Kidney capillary endothelial cell (primary cell): Measurements from ENCODE around the gene FHOD3.

Experiments used
- DNase-seq: peaks from one replicate; pipeline ENCODE4 v3.0.0-alpha.2; 2018; ENCODE audit warnings: low spot score

Gene FHOD3

DNA sequence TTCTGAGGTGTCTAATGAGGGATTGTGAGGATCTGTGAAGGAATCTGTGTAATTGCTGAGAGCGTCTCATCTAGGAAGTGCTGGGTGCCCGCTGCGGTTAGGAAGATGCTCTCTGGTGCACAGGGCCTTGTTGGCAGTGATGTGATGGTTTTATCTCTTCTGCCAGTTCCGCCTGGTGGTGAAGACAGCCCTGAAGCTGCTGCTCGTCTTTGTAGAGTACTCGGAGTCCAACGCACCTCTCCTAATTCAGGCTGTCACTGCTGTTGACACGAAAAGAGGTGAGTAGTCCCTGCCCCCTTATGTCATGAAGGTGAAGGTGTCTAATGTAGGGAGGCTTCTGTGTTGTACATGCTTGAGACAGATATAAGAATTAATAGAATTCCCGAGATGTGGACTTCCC lies 297.1 kb downstream of the FHOD3 start:
- DNase-seq, result no peak

DNA sequence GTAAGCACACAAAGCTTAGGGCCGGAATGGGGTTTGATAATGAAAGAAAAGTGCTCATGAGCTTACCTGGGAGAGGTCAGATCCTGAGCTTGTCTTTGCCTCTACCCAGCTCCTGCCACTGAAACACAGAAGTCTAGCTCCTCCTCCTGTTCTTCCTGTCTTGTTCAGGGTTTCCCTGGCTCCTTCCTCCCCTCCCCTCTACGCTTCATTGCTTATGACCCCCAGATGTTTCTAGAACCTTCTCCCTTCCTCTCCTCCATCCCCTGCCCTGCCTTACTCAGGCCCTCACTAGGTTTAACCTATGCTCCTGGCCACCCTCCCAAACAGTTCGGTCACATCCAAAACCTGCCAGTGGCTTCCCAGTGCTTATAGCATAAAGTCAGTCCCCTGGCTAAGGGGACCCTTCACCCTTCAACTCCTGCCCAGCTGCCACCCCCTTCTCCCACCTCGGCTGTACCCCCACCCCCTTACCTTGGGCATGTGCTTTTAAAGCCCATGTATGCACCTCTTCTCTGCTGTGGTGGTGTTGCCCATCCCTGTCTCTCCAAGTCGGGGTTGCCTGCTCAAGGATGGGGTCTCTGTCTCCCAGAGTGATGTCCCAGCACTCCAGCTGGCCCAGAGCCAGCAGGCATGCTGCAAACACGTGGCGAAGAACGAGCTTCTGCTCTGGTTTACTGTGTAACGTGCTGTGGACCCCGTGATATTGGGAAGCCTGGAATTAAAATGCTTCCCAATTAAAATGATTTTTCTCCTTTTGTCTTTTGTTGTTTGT lies 297.7 kb downstream of the FHOD3 start:
- DNase-seq, result no peak

DNA sequence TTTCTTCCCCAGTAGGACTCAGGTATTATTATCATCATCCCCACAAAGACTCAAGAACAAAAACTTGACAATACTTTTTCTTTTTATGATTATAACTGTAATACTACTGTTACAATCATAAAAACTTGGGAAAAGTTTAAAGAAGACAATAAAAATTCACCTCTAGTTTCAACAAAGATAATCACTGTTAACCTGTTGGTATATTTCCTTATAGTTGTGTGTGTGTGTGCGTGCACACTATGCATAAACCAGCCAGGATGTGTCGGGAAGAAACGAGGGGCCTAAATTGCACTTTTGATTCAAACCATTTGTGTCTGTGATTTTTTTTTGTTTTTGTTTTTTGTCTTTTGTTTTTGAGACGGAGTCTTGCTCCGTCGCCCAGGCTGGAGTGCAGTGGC lies 298.3 kb downstream of the FHOD3 start:
- DNase-seq, result no peak

DNA sequence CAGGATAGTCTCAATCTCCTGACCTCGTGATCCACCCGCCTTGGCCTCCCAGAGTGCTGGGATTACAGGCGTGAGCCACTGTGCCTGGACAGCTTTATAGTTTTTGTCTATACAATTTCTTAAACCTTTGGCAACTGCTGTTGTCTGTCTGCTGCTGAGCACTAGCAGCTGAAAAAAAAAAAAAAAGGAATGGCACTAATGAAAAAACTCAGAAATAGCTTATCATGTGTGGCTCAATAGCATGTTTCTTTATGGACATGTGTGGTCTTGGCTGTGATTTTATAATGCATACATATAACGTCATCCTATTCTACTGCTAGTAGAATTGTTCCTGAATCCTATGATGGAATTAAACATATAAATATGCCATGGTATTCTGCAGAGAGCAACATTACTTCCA lies 300.1 kb downstream of the FHOD3 start:
- no peak for DNase-seq

GRCh38 chr18:36600548-36600947 lies 303.0 kb downstream of the FHOD3 start:
- DNase-seq, result no peak

- no peak for DNase-seq
These were observed 303.8 kb downstream of the FHOD3 start for GRCh38 chr18:36601316-36601715.

- DNase-seq, result no peak
These were observed 304.6 kb downstream of the FHOD3 start for GRCh38 chr18:36602071-36602470.

GRCh38 chr18:36602620-36603019 lies 305.1 kb downstream of the FHOD3 start:
- no peak for DNase-seq

- no peak for DNase-seq
These were observed 310.6 kb downstream of the FHOD3 start for GRCh38 chr18:36608107-36608506.

GRCh38 chr18:36610258-36610657 lies 312.7 kb downstream of the FHOD3 start:
- DNase-seq, result no peak

- no peak for DNase-seq
These were observed 313.1 kb downstream of the FHOD3 start for GRCh38 chr18:36610661-36611060.

DNA sequence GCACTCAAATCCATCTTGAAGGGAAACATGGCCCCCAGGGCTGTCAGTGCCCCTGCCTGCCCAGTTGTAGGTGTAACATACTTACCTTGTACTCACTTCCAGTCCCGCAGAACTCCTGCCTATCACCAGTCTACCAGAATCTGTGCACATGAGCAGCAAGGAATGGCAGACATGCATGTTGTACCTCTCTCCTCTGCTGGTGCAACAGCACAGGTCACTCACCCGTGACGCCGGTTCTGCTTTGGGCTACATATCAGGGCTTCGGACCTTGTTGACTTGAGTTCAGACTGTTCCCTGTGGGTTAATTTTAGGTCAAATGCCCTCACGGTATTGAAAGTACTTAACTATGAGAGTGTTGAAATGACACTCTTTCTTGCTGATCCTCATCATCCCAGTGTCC lies 315.6 kb downstream of the FHOD3 start:
- DNase-seq, result no peak

DNA sequence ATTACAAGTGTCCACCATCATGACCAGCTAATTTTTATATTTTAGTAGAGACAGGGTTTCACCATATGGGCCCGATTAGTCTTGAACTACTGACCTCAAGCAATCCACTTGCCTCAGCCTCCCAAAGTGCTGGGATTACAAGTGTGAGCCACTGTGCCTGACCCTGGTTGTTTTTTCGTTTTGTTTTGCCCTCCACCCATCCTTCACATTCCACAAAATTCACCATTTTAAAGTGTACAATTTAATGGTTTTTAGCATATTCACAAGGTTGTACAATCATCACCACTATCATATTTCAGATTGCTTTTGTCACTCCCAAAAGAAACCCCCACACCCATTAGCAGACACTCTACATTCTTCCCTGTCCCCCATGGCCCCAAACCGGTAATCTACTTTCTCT lies 316.3 kb downstream of the FHOD3 start:
- no peak for DNase-seq

GRCh38 chr18:36620788-36621187 lies 323.3 kb downstream of the FHOD3 start:
- no peak for DNase-seq

GRCh38 chr18:36622610-36623009 lies 325.1 kb downstream of the FHOD3 start:
- DNase-seq, result no peak

DNA sequence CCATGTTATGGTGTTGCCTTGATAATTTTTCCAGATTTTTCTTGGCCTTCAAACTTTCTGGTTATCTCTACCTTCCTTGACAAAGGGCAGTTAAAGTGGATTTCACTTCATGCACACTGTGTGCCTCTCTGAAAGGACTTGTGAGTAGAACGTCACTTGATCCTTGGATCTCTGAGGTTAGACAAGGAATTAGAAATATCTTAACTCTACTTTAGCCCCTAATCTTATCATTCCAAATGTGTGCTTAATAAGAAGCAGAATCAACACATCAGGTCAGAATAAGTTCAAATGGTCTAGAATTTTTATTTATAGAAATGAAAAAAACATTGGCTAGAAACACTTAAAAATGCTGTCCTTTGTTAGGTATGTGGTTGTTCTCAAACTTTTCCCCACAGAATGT lies 325.6 kb downstream of the FHOD3 start:
- no peak for DNase-seq

GRCh38 chr18:36623681-36624190 lies 326.2 kb downstream of the FHOD3 start:
- no peak for DNase-seq

- no peak for DNase-seq
These were observed 327.1 kb downstream of the FHOD3 start for GRCh38 chr18:36624451-36625167.

DNA sequence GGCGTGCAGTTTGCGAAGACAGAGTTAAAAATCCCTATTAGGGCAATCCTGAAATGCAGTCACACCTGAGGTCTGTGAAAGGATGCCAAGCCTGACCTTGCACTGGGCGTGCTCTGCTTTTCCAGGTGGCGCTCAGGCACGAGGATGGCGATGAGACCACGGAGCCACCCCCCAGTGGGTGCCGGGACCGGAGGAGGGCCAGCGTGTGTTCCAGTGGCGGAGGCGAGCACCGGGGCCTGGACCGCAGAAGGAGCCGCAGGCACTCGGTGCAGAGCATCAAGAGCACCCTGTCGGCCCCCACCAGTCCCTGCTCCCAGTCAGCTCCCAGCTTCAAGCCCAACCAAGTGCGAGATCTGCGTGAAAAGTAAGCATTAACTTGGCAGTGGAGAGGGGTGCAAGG lies 327.9 kb downstream of the FHOD3 start:
- DNase-seq, result no peak

DNA sequence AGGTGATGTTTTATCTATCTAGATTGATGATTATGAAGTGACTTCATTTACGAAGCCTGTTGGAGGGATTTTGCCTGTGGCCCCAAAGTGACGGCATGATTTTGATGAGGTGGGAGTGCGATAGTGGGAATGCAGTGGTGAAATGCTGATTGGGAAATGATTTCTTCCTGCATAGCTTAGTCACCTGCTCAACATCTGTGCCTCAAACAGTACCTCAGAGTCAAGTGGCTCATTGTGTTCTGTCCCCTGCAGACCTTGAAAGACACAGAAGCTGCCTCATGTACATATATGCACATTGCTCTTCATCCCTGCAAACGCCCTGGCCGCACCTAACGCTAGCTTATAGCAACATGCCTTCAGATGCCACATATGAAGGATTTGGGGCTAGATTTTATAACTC lies 330.1 kb downstream of the FHOD3 start:
- no peak for DNase-seq

DNA sequence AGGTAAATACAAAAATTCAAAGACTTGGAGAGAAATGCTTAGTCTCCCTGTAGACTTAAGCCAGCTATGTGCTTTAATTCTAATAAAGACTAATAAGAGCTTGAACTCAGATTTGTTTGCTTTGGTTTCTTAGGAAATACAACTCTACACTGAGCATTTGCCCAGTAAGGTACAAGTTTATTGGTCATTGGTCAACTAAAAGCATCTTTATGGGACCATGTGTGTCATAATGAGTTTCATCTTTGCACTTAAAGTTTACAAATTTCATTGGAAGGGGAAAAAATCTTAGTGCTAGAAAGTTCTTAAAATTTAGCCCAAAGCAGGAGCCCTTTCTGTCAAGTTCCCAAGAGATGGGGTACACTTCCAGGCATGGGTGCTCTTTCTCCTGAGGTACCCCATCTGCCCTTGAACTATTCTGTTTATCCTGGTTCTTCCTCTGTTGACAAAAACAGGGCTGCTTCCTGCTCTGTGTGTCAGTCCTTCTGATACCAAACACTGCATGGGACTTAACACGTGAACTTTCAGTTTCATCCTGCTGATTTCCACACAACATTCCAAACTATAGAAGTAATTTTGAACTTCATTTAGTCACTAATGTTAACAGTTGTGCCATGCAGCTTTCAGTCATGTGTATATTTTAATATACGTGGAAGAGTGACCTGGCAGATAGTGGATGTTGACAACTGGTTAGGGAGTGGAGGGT lies 331.1 kb downstream of the FHOD3 start:
- DNase-seq, result no peak

DNA sequence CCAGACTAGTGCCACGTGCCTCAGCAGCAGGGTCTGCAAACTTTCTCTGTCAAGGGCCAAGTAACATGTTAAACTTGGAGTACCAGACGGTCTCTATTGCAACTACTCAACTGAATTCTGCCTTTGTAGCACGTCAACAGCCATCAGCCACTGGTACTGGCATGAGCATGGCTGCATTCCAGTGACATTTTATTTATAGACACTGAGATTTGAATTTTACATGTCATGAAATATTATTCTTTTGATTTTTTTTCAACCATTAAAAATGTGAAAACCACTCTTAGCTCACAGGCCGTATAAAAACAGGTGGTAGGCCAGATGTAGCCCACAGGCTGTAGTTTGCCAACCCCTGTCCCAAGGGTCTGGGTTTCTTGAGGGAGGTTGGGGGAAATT lies 331.6 kb downstream of the FHOD3 start:
- no peak for DNase-seq

DNA sequence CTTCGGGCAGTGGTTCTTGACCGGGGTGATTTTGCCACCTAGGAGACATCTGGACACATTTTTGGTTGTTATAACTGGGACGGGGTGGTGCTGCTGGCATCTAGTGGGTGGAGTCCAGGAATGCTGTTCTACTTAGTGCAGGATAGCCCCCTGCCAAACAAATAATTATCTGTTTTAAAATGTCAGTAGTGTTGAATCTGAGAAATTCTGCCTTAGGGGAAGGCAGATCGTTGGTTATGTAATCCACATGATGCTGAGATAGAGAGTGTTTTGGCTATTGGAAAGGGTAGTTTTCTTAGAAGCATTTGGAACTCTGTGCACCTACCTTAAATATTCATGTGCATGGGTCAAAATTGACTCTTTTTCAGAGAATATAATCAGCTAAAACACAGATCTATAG lies 332.3 kb downstream of the FHOD3 start:
- DNase-seq, result no peak
